Astrocyte of the cerebellum (primary cell): Measurements from ENCODE around the gene GMDS.

ENCODE experiments used
- DNase-seq: peaks from one replicate; pipeline ENCODE4 v3.0.0-alpha.2; 2011; ENCODE audit warnings: low read depth
- H3K4me3 ChIP-seq: 2 replicates; pipeline ENCODE4 v1.5.1; 2011; ENCODE audit warnings: mild to moderate bottlenecking, low read depth, low read length, moderate library complexity
- in situ Hi-C: cut with HindIII; loops from 2 replicates; pipeline ENCODE4 v1.10.0; 2017; ENCODE audit warnings: low sequenced_read_pairs
- TF ChIP-seq, protein P1 (sequence below): IDR thresholded peaks from 2 replicates; pipeline ENCODE4 v1.5.1; 2012; ENCODE audit warnings: low read length, low read depth, moderate library complexity, mild to moderate bottlenecking; ENCODE audit errors: missing control alignments

The GMDS gene

GRCh38 chr6:1832844-1833787 lies 412.3 kb downstream of the GMDS start:
- in situ Hi-C loops: no loop called here
- DNase-seq: peak; percentile 29
- TF ChIP-seq, protein P1, sequence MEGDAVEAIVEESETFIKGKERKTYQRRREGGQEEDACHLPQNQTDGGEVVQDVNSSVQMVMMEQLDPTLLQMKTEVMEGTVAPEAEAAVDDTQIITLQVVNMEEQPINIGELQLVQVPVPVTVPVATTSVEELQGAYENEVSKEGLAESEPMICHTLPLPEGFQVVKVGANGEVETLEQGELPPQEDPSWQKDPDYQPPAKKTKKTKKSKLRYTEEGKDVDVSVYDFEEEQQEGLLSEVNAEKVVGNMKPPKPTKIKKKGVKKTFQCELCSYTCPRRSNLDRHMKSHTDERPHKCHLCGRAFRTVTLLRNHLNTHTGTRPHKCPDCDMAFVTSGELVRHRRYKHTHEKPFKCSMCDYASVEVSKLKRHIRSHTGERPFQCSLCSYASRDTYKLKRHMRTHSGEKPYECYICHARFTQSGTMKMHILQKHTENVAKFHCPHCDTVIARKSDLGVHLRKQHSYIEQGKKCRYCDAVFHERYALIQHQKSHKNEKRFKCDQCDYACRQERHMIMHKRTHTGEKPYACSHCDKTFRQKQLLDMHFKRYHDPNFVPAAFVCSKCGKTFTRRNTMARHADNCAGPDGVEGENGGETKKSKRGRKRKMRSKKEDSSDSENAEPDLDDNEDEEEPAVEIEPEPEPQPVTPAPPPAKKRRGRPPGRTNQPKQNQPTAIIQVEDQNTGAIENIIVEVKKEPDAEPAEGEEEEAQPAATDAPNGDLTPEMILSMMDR: no peak
- H3K4me3 ChIP-seq: no peak overlapping the region

GRCh38 chr6:1832358-1832757 lies 413.0 kb downstream of the GMDS start:
- in situ Hi-C loops: no loop called here
- TF ChIP-seq, protein P1: no peak
- H3K4me3 ChIP-seq: no peak overlapping the region
- DNase-seq: no peak

- in situ Hi-C loops: no loop called here
- no peak for DNase-seq
- TF ChIP-seq, protein P1: no peak
Observed at GRCh38 chr6:1827984-1828793, 417.2 kb downstream of the GMDS start.

DNA sequence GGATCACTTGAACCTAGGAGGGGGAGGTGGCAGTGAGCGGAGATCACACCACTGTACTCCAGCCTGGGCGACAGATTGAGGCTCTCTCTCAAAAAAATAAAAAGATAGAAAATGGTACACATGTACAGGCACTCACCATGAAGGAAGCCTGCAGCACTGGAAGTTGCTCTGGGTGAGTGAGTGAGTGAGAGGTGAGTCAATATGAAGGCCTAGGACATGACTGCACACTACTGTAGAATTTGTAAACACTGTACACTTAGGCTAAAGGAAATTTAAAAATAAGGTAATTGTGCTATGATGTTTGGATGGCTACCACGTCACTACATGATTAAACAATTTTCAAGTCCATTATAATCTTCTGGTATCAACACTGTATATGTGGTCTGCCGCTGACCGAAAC lies 419.5 kb downstream of the GMDS start:
- no peak overlapping the region for H3K4me3 ChIP-seq
- TF ChIP-seq, protein P1: no peak
- DNase-seq: no peak
- in situ Hi-C loops: no loop called here

More at GRCh38 chr6:1827984-1828793, 417.2 kb downstream of the GMDS start:
- H3K4me3 ChIP-seq: no peak overlapping the region

DNA sequence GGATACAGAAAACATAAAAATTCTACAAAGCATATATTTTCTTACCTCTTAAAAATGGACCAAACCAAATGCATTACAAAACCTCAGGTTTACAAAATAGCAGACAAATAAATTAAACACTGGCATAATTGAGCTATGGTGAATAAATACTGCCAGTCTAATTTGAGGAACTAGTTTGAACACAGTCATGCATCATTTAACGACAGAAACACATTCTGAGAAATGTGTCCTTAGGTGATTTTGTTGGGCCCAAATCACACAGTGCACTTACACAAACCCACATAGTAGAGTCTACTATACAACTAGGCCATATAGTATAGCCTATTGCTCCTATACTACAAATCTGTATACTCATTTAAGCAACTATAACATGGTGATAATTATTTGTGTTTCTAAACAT lies 420.1 kb downstream of the GMDS start:
- in situ Hi-C loops: no loop called here
- DNase-seq: no peak
- TF ChIP-seq, protein P1: no peak
- no peak overlapping the region for H3K4me3 ChIP-seq

DNA sequence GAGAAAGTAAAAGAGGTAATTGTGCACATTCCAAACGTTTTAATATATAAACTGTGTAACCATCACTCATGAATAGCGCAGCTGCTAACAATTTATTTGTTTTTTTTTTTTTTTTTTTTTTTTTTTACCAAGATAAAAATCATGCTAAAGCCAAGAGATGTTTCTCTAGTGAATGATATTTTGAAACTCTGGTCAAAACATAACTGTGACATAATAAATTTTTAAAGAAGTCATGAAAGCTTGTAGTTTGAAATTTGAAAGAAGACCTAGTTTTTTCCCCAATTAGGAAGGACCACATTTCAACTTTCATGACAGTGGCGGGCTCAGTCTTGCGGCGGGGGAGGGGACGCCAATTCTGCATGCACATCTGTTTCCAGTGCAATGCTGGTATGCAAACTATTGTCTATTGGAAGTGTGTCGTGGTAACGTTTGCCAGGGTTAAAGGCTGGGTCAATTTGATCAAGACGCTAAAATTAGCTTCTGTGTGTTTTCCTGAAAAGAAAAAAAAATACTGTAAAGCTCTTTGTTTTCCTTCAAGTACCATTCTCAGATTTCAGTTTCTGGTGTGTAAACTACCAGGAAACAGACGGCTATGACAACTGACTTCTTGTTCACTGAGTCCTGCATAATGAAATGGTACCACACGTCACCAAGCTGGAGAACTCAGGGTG lies 423.8 kb downstream of the GMDS start:
- TF ChIP-seq, protein P1: no peak
- no peak for DNase-seq
- no peak overlapping the region for H3K4me3 ChIP-seq
- in situ Hi-C loops: no loop called here
